Dermis blood vessel endothelial cell (primary cell): ENCODE measurements around the gene LRP5. TPM values are rescaled to one million over a fixed set of nuclear protein-coding genes. Genes with fewer than 3 reads are reported as not detected.
"Not testable (repeated sequence)": the region's sequence is repeated elsewhere in the genome, so short reads cannot be mapped to it uniquely, and the experiment has no call there.

Experiments used
- DNase-seq: peaks from one replicate; pipeline ENCODE4 v3.0.0; 2010
- total RNA-seq: library from RNA; depleted of rRNA; stranded (reverse); fragments of >200 nt; gene quantifications from 2 replicates; pipeline ENCODE4 v1.2.3, GENCODE V29; 2014

LRP5 gene
- total RNA-seq, 1 donor from 2014 or later, result 87.3 TPM

DNA sequence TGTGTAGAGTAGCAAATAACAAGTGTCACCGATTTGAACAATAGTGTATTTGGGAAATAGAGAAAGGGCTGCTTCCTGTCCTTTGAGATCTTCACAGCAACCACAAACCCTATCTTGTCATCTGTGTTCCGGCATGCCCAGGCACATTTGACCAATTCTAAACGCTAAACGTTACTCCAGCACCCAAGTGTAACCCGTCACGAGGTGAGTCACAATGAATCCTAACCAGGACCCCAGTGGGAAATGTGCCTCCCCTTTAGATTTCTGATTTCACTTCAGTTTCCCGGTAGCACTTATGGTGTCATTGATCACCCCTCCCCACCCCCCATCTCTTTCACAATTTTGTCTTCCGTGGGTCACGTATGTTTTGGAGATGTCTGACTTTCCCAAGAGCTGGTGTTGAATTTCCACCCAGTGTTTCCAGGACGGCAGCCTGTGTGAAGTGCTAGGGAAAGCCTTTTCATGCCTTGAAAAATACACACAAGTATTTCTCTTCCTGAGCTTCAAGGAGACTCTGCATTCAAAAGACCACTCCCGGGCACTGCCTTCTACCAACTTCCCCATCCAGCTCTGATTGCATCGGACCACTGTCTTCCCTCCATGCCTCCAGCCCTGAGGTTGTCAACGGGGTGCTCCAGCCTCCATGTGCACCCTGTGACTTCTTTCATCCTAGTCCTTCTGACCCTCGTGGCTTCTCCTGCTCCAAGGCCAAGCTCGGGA is 30.1 kb upstream of the LRP5 start:
- no peak for DNase-seq

GRCh38 chr11:68282861-68283230 is 29.5 kb upstream of the LRP5 start:
- no peak for DNase-seq

- not testable (repeated sequence) for DNase-seq
Observed at GRCh38 chr11:68284588-68284987, 27.8 kb upstream of the LRP5 start.

DNA sequence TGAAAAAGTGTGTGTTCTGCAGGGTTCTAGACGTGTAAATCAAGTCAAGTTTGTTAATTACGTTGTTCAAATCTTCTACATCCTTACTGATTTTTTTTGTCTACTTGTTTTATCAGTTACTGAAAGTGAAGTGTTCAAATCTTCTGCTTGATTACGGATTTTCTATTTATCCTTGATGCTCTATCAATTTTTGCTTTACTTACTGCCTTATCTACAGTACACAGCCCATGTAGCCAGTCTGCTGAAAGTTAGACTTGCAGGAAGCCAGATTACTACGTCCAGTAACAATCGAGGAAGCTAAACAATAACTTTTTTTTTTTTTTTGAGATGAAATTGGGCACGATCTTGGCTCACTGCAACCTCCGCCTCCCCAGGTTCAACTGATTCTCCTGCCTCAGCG is 25.0 kb upstream of the LRP5 start:
- no peak for DNase-seq

GRCh38 chr11:68289456-68289855 is 22.9 kb upstream of the LRP5 start:
- no peak for DNase-seq

- no peak for DNase-seq
Observed at GRCh38 chr11:68293708-68294107, 18.7 kb upstream of the LRP5 start.

GRCh38 chr11:68295271-68295670 is 17.1 kb upstream of the LRP5 start:
- DNase-seq, result no peak

DNA sequence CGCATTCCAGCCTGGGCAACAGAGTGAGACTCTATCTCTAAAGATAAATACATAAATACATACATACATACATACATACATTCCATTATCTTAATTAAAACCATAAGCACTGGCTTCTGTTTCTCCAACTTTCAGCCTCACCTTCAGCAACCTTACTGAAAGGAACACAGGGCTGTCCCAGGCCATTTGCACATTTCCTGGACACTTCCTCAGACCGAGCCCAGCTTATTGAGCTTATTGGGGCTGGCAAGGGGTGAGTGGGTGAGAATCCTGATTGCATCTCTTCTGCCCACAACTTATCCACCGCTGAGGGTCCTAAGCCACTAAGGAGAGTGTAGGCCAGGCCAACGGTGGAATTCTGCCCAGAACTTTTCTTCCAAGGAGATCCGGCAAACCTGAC is 16.5 kb upstream of the LRP5 start:
- no peak for DNase-seq

DNA sequence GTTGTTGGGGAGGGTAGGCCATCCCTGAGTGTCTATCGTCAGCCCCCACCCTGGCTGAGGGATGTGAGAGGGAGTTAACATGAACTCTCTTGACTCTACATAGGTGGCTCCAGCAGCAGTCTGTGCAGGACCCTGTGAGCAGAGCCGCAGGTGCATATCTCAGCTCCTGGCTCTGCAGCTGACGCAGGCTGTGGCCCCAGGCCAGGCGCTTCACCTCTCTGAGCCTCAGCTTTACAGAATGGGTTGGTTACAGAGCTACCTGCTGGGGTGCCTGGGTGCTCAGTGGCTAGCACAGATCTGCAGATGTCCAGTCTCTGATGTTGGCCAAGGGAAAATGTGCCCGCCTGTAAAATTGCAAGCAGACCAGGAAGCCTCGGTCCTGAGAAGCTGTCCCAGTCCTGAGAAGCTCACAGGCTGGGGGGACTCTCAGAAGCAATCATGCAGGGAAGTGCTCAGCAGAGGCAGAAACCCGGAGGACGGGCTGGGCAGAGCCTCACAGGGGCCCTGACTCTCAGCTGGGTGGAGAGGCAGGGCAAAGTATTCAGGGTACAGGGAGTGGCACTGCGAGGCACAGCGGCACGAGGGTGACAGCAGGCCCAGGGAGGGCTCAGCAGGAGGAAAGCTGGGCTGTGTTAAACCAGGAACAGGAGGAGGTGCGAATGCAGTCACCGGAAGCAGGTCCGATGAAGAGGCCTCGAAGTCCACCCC is 15.9 kb upstream of the LRP5 start:
- DNase-seq, result no peak

- DNase-seq, result no peak
Observed at GRCh38 chr11:68297052-68297378, 15.4 kb upstream of the LRP5 start.

GRCh38 chr11:68297494-68297811 is 14.9 kb upstream of the LRP5 start:
- DNase-seq, result no peak

GRCh38 chr11:68297812-68298658 is 14.4 kb upstream of the LRP5 start:
- peak; percentile 82 for DNase-seq

GRCh38 chr11:68298659-68299516 is 13.5 kb upstream of the LRP5 start:
- DNase-seq, result no peak

DNA sequence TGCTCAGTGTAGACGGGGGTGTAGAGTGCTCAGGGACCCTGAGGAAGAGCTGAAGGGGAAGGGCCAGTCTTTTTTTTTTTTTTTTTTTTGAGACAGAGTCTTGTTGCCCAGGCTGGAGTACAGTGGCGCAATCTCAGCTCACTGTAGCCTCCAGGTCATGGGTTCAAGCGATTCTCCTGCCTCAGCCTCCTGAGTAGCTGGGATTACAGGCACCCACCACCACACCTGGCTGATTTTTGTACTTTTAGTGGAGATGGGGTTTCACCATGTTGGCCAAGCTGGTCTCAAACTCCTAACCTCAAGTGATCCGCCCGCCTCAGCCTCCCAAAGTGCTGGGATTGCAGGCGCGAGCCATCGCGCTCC is 12.9 kb upstream of the LRP5 start:
- DNase-seq, result not testable (repeated sequence)

GRCh38 chr11:68300076-68300830 is 12.1 kb upstream of the LRP5 start:
- no peak for DNase-seq

- DNase-seq, result no peak
Observed at GRCh38 chr11:68302256-68302655, 10.1 kb upstream of the LRP5 start.

DNA sequence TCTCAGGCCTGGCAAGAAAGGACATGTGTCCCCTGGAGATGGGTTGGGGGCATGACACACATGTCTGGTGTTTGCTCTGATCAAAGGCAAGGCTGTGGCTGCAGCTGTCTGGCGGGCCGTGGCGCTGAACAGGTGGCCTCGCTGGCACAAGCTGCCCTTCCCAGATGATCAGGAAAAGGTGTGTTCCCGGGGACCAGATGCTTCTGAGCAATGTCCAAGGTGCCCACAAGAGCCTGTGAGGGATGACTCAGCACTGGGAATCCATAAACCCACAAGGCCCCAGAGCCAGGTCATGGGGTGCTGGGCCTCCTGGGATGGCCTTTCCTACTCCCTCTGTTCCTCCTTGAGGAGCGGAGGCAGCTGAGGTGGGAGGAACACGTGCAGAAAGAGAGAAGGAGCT is 9.7 kb upstream of the LRP5 start:
- no peak for DNase-seq

DNA sequence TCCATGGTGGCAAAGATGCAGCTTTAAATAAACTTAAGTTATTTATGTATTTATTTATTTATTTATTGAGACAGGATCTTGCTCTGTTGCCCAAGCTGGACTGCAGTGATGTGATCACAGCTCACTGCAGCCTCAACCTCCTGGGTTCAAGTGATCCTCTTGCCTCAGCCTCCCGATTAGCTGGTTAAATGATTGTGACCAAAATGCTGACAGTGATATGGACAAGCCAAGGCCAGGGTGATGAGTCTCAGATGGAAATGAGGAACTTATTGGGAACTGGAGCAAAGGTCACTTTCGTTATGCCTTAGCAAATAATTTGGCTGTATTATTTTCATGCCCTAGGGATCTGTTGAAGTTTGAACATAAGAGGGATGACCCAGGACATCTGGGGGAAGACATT is 9.3 kb upstream of the LRP5 start:
- no peak for DNase-seq

DNA sequence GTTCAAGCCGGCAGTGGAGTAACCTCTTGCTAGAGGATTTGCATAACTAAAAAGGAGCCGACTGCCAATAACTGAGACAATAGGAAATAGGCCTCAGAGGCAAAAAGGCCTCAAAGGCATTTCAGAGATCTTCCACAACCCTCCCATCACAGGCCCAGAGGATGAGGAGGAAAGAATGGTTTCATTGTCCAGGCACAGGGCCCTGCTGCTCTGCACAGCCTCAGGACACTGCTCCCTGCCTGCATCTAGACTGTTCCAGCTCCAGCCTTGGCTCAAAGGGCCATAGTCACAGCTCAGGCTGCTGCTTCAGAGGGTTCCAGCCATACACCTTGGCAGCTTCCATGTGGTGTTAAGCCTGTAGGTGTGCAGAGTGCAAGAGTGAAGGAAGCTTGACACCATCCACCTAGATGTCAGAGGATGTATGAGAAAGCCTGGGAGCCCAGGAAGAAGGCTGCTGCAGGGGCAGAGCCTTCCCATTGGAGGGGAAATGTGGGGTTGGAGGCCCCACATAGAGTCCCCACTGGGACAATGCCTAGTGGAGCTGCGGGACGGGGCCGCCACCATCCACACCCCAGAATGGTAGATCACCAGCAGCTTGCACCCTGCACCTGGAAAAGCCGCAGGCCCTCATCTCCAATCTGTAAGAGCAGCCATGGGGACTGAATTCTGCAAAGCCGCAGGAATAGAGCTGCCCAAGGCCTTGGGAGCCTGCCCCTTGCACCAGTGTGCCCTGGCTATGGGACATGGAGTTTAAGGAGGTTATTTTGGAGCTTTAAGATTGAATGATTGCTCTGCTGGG is 8.2 kb upstream of the LRP5 start:
- DNase-seq, result no peak

GRCh38 chr11:68306636-68307035 is 5.8 kb upstream of the LRP5 start:
- DNase-seq, result no peak

- DNase-seq, result no peak
Observed at GRCh38 chr11:68308068-68308467, 4.3 kb upstream of the LRP5 start.
